IMR-90 (cell line): ENCODE results near the gene C8B. TPM values are rescaled to one million over a fixed set of nuclear protein-coding genes. Genes with fewer than 3 reads are reported as not detected.

ENCODE experiments used
- ATAC-seq: fragments of 200-7000 bp; cut with Tn5 transposase; 2 replicates; pipeline ENCODE4 v1.9.1; 2020; ENCODE audit warnings: low read depth, mild to moderate bottlenecking, moderate library complexity
- BruUV-seq: library from RNA; stranded (reverse); fragments of 400-500 nt; replicated peaks from 2 replicates; lab custom pipeline; 2021; lab: Mats Ljungman, UMichigan
- CTCF ChIA-PET: fragments of 300-600 bp; formaldehyde crosslinking; extraction: SDS; loops from one replicate; lab custom pipeline; 2021; ENCODE audit warnings: antibody characterized with exemption; lab: Yijun Ruan, JAX
- POLR2A ChIA-PET: fragments of 300-600 bp; sonication (Branson Sonifier 250); formaldehyde crosslinking; loops from one replicate; lab custom pipeline; 2022; ENCODE audit warnings: antibody characterized with exemption; ENCODE audit not compliant: unreplicated experiment; lab: Charles Lee
- DNase-seq: peaks from one replicate; pipeline ENCODE4 v3.0.0; 2013
- H2AFZ ChIP-seq: replicated peaks from 2 replicates; pipeline ENCODE3; 2013; ENCODE audit warnings: low read length, mild to moderate bottlenecking; ENCODE audit not compliant: poor library complexity
- H2AK5ac ChIP-seq: 2 replicates; pipeline ENCODE4 v1.6.1; 2013; ENCODE audit warnings: low read depth, low read length, inconsistent platforms
- H2AK9ac ChIP-seq: replicated peaks from 2 replicates; pipeline ENCODE3; 2013; ENCODE audit warnings: mild to moderate bottlenecking, low read depth, low read length, moderate library complexity; ENCODE audit not compliant: poor library complexity
- H2BK120ac ChIP-seq: 2 replicates; pipeline ENCODE4 v1.6.1; 2013; ENCODE audit warnings: low read depth, low read length, inconsistent platforms
- H2BK15ac ChIP-seq: 3 replicates; pipeline ENCODE4 v1.6.1; 2013; ENCODE audit warnings: low read depth, low read length, inconsistent platforms
- H2BK20ac ChIP-seq: 2 replicates; pipeline ENCODE4 v1.6.1; 2013; ENCODE audit warnings: low read depth, mild to moderate bottlenecking, inconsistent platforms, low read length, moderate library complexity
- H2BK5ac ChIP-seq: 2 replicates; pipeline ENCODE4 v1.6.1; 2013; ENCODE audit warnings: mild to moderate bottlenecking, low read depth, low read length, inconsistent platforms; ENCODE audit not compliant: poor library complexity, severe bottlenecking
- H3K14ac ChIP-seq: replicated peaks from 2 replicates; pipeline ENCODE4 v1.6.1; 2013; ENCODE audit warnings: low read depth, low read length, inconsistent platforms
- H3K18ac ChIP-seq: 2 replicates; pipeline ENCODE4 v1.6.1; 2013; ENCODE audit warnings: low read depth, low read length, control low read depth
- H3K23ac ChIP-seq: 2 replicates; pipeline ENCODE4 v1.6.1; 2013; ENCODE audit warnings: low read depth, low read length, inconsistent platforms
- H3K27ac ChIP-seq: 2 replicates; pipeline ENCODE4 v1.5.1; 2013; ENCODE audit warnings: mild to moderate bottlenecking, control low read depth, low read length; ENCODE audit not compliant: insufficient read depth
- H3K27me3 ChIP-seq: 2 replicates; pipeline ENCODE4 v1.6.1; 2013; ENCODE audit warnings: low read length; ENCODE audit not compliant: control insufficient read depth, insufficient read depth
- H3K36me3 ChIP-seq: 2 replicates; pipeline ENCODE4 v1.6.1; 2013; ENCODE audit warnings: low read length, mixed read lengths; ENCODE audit not compliant: control insufficient read depth, insufficient read depth
- H3K4ac ChIP-seq: 2 replicates; pipeline ENCODE4 v1.6.1; 2013; ENCODE audit warnings: low read depth, low read length, inconsistent platforms
- H3K4me1 ChIP-seq: 2 replicates; pipeline ENCODE4 v1.6.1; 2013; ENCODE audit warnings: low read length, mixed read lengths; ENCODE audit not compliant: control insufficient read depth, insufficient read depth
- H3K4me2 ChIP-seq: 2 replicates; pipeline ENCODE4 v1.6.1; 2013; ENCODE audit warnings: low read depth, mild to moderate bottlenecking, control low read depth, low read length, moderate library complexity
- H3K4me3 ChIP-seq: 2 replicates; pipeline ENCODE4 v1.5.1; 2013; ENCODE audit warnings: low read depth, mild to moderate bottlenecking, control low read depth, low read length, moderate library complexity; ENCODE audit not compliant: insufficient read depth
- H3K56ac ChIP-seq: 2 replicates; pipeline ENCODE4 v1.6.1; 2013; ENCODE audit warnings: low read length, inconsistent platforms; ENCODE audit not compliant: insufficient read depth; ENCODE audit errors: extremely low read depth
- H3K79me1 ChIP-seq, 2 experiments: 2 replicates each; pipeline ENCODE4 v1.6.1; 2013; ENCODE audit warnings: low read length in 2 of 2, inconsistent platforms in 1 of 2, low read depth in 1 of 2
- H3K9ac ChIP-seq: 2 replicates; pipeline ENCODE4 v1.6.1; 2013; ENCODE audit warnings: low read depth, low read length, control low read depth
- H3K9me1 ChIP-seq: 2 replicates; pipeline ENCODE4 v1.6.1; 2013; ENCODE audit warnings: low read length, inconsistent platforms; ENCODE audit not compliant: insufficient read depth
- H3K9me3 ChIP-seq: 2 replicates; pipeline ENCODE4 v1.6.1; 2013; ENCODE audit warnings: low read length; ENCODE audit not compliant: control insufficient read depth, insufficient read depth
- H4K20me1 ChIP-seq: 2 replicates; pipeline ENCODE4 v1.6.1; 2013; ENCODE audit warnings: low read length, inconsistent platforms; ENCODE audit not compliant: insufficient read depth
- H4K5ac ChIP-seq: 2 replicates; pipeline ENCODE4 v1.6.1; 2013; ENCODE audit warnings: mild to moderate bottlenecking, low read depth, low read length, control low read depth
- H4K8ac ChIP-seq, 2 experiments: 2 replicates each; pipeline ENCODE4 v1.6.1; 2013; ENCODE audit warnings: low read depth in 2 of 2, low read length in 2 of 2, control low read depth in 1 of 2, inconsistent platforms in 1 of 2
- H4K91ac ChIP-seq: 2 replicates; pipeline ENCODE4 v1.6.1; 2013; ENCODE audit warnings: low read depth, low read length, inconsistent platforms; ENCODE audit not compliant: insufficient read depth
- BHLHE40 ChIP-seq: fragments of 150-350 bp; IDR thresholded peaks from 2 replicates; pipeline ENCODE4 v1.6.1; 2016; ENCODE audit warnings: mild to moderate bottlenecking, low read depth, low read length
- CEBPB ChIP-seq: IDR thresholded peaks from 2 replicates; pipeline ENCODE4 v1.6.1; 2012; ENCODE audit warnings: low read depth, low read length, improper control_type of control experiment
- CTCF ChIP-seq: conservative IDR thresholded peaks from 2 replicates; pipeline ENCODE4 v1.5.1; 2012; ENCODE audit warnings: mild to moderate bottlenecking, low read depth, low read length, improper control_type of control experiment
- FOS ChIP-seq: fragments of 150-350 bp; IDR thresholded peaks from 2 replicates; pipeline ENCODE4 v1.6.1; 2016; ENCODE audit warnings: low read depth, low read length
- MAFK ChIP-seq: IDR thresholded peaks from 2 replicates; pipeline ENCODE4 v1.6.1; 2012; ENCODE audit warnings: low read depth, low read length, improper control_type of control experiment
- MAZ ChIP-seq: IDR thresholded peaks from 2 replicates; pipeline ENCODE4 v1.6.1; 2012; ENCODE audit warnings: low read depth, mild to moderate bottlenecking, low read length, improper control_type of control experiment, moderate library complexity, borderline replicate concordance
- MXI1 ChIP-seq: IDR thresholded peaks from 2 replicates; pipeline ENCODE4 v1.6.1; 2012; ENCODE audit warnings: low read depth, mild to moderate bottlenecking, low read length, moderate library complexity, borderline replicate concordance
- NFE2L2 ChIP-seq: fragments of 150-350 bp; IDR thresholded peaks from 2 replicates; pipeline ENCODE4 v1.6.1; 2016; ENCODE audit warnings: low read depth, mild to moderate bottlenecking, low read length
- POLR2A ChIP-seq: IDR thresholded peaks from 2 replicates; pipeline ENCODE4 v1.6.1; 2012; ENCODE audit warnings: mild to moderate bottlenecking, low read depth, low read length
- RAD21 ChIP-seq: IDR thresholded peaks from 2 replicates; pipeline ENCODE4 v1.6.1; 2012; ENCODE audit warnings: low read length, improper control_type of control experiment
- RCOR1 ChIP-seq: IDR thresholded peaks from 2 replicates; pipeline ENCODE4 v1.6.1; 2012; ENCODE audit warnings: mild to moderate bottlenecking, low read length, improper control_type of control experiment; ENCODE audit not compliant: insufficient replicate concordance
- RFX5 ChIP-seq: IDR thresholded peaks from 2 replicates; pipeline ENCODE4 v1.8.0; 2012; ENCODE audit warnings: low read depth, mild to moderate bottlenecking, low read length, moderate library complexity
- SMC3 ChIP-seq: fragments of 150-350 bp; IDR thresholded peaks from 2 replicates; pipeline ENCODE4 v1.6.1; 2016; ENCODE audit warnings: low read depth, mild to moderate bottlenecking, antibody characterized with exemption, low read length, moderate library complexity
- USF2 ChIP-seq: fragments of 150-350 bp; IDR thresholded peaks from 2 replicates; pipeline ENCODE4 v1.6.1; 2017; ENCODE audit warnings: mild to moderate bottlenecking, antibody characterized with exemption, low read length, low read depth
- WGBS, 2 experiments: methylation state at CpG; one replicate each; pipeline versions ENCODE4 v1.1.5 to v1.1.7; 2013; ENCODE audit warnings: missing lambda C conversion rate in 2 of 2; ENCODE audit not compliant: insufficient read length in 1 of 2; ENCODE audit errors: extremely low coverage in 2 of 2; 5-methylcytosine and 5-hydroxymethylcytosine counted together
- dilution Hi-C: fragments of 300-500 bp; cut with HindIII; formaldehyde crosslinking; loops from one replicate; pipeline ENCODE4 v1.14.3; 2018; ENCODE audit warnings: low sequenced_read_pairs; ENCODE audit not compliant: unreplicated experiment
- in situ Hi-C: fragments of 300-500 bp; cut with MboI; formaldehyde crosslinking; loops from 3 replicates; pipeline ENCODE4 v1.14.3; 2019; ENCODE audit warnings: low sequenced_read_pairs, inconsistent platforms, mixed read lengths
- intact Hi-C: fragments of 100-400 bp; cut with micrococcal nuclease; formaldehyde crosslinking; loops from 2 replicates; pipeline ENCODE4 v1.10.0; 2022
- polyA plus RNA-seq, 3 experiments: library from polyadenylated mRNA; depleted of rRNA; stranded (reverse); fragments of >200 nt; gene quantifications; 2 replicates each; pipeline ENCODE4 v1.2.3, GENCODE V29; 2012; ENCODE audit warnings: low replicate concordance in 1 of 3
- total RNA-seq: library from RNA; depleted of rRNA; stranded (reverse); fragments of >200 nt; gene quantifications from 2 replicates; pipeline ENCODE4 v1.2.3, GENCODE V29; 2012
- TF ChIP-seq, protein P1 (sequence below): fragments of 150-350 bp; IDR thresholded peaks from 2 replicates; pipeline ENCODE4 v1.6.1; 2016; ENCODE audit warnings: low read depth, mild to moderate bottlenecking, low read length, moderate library complexity, borderline replicate concordance

Gene C8B
- total and polyA plus RNA-seq, 2 of the 4 experiments (the other 2 are of a cell fraction), result not detected

DNA sequence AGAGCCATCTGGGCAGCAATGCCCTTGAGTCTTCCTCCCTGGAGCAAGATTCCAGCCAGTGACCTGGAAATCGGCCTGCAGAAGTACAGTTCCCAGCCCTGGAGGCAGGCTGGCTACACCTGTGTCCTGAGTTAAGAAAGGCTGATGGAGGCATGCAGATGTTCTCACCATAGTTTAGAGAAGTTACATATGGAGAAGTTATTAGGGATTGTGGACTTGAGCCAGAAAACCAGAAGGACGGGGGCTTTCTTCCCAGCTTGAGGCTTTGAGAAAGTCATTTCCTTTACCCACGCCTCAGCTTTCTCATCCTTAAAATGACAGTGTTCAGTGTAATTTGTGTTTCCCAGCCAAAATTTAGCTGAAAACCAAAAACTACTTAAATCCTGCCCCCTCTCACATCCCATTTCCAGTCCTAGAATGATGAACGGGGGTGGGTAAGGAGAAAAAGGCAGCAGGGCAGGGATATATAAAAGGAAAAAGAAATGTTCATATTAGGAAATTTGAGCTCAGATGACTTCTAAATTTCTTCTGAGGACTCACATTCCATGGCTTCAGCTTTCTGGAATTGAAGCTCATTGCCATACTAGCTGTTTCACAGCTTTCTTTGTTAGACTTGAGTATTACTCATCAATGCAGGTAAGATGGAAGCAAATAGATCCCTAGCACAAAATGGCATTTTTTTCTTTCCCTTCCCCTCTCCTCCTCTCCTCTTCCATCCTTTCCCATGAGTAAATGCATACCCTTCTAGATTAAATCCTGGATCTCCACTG lies 14.4 kb upstream of the C8B start:
- no peak for ATAC-seq
- H4K8ac ChIP-seq, result no peak overlapping the region
- no peak overlapping the region for H3K4me3 ChIP-seq
- no peak overlapping the region for H2BK20ac ChIP-seq
- no TSS peak for BruUV-seq
- in situ Hi-C loops (no loop called here), dilution Hi-C loops (no loop called here), intact Hi-C loops (no loop called here)
- H3K4ac ChIP-seq, result no peak overlapping the region
- no peak overlapping the region for H2AFZ ChIP-seq
- H3K4me2 ChIP-seq, result no peak overlapping the region
- no peaks in the 10 kb centered on the region for H3K36me3 ChIP-seq
- H3K79me1 ChIP-seq, result no peaks in the 10 kb centered on the region
- H3K18ac ChIP-seq, result no peak overlapping the region
- no peak for DNase-seq
- H2BK120ac ChIP-seq, result no peak overlapping the region
- no peak overlapping the region for H3K23ac ChIP-seq
- no peak overlapping the region for H4K5ac ChIP-seq
- H3K27me3 ChIP-seq, result peaks cover 9% of the 10 kb centered on the region
- H2BK15ac ChIP-seq, result no peak overlapping the region
- H3K56ac ChIP-seq, result no peak overlapping the region
- CTCF ChIA-PET, result no interaction called here
- no peaks in the 10 kb centered on the region for H4K20me1 ChIP-seq
- WGBS, 2 experiments, result 57% methylated on average over 1 of the region's 4 CpGs; no CpG with 5 or more reads in 1 of the 2 experiments
- POLR2A ChIA-PET, result interaction anchor here (0.5 kb wide), 1 partner anchor 180 kb away, joined by 3 read pairs; no protein-coding TSS in a partner anchor
- H3K9ac ChIP-seq, result no peak overlapping the region
- H3K4me1 ChIP-seq, result no peaks in the 10 kb centered on the region
- H4K91ac ChIP-seq, result no peak overlapping the region
- no peak overlapping the region for H3K14ac ChIP-seq
- H3K9me3 ChIP-seq, result no peaks in the 10 kb centered on the region
- no peak overlapping the region for H2BK5ac ChIP-seq
- H2AK9ac ChIP-seq, result no peak overlapping the region
- H3K9me1 ChIP-seq, result no peaks in the 10 kb centered on the region
- no peak overlapping the region for H2AK5ac ChIP-seq
- H3K27ac ChIP-seq, result no peak overlapping the region
- no peak for TF ChIP-seq SMC3
- TF ChIP-seq MAZ, result no peak
- no peak for TF ChIP-seq NFE2L2
- TF ChIP-seq RFX5, result no peak
- no peak for TF ChIP-seq RCOR1
- TF ChIP-seq RAD21, result no peak
- TF ChIP-seq USF2, result no peak
- TF ChIP-seq MXI1, result no peak
- TF ChIP-seq BHLHE40, result no peak
- TF ChIP-seq, protein P1, sequence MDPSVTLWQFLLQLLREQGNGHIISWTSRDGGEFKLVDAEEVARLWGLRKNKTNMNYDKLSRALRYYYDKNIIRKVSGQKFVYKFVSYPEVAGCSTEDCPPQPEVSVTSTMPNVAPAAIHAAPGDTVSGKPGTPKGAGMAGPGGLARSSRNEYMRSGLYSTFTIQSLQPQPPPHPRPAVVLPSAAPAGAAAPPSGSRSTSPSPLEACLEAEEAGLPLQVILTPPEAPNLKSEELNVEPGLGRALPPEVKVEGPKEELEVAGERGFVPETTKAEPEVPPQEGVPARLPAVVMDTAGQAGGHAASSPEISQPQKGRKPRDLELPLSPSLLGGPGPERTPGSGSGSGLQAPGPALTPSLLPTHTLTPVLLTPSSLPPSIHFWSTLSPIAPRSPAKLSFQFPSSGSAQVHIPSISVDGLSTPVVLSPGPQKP, result no peak
- TF ChIP-seq POLR2A, result no peak
- TF ChIP-seq CTCF, result no peak
- no peak for TF ChIP-seq MAFK
- TF ChIP-seq FOS, result no peak
- no peak for TF ChIP-seq CEBPB
